HCT116 (cell line): ENCODE data around the gene COL5A1.

Source experiments
- CTCF ChIP-seq, 3 experiments: fragments of 200-600 bp in 1 of 3; sonication (generic) in 1 of 3; IDR thresholded peaks in 2 of 3; conservative IDR thresholded peaks in 1 of 3; 2 replicates each; pipeline ENCODE4 v1.5.1; 2012 to 2017; ENCODE audit warnings: low read depth in 2 of 3, low read length in 2 of 3, antibody characterized with exemption in 1 of 3, borderline replicate concordance in 1 of 3, control low read depth in 1 of 3, mild to moderate bottlenecking in 1 of 3, mixed read lengths in 1 of 3, mixed run types in 1 of 3, moderate library complexity in 1 of 3; ENCODE audit not compliant: insufficient read depth in 1 of 3
- EGR1 ChIP-seq: IDR thresholded peaks from 2 replicates; pipeline ENCODE4 v1.6.1; 2012; ENCODE audit warnings: low read depth
- POLR2A ChIP-seq: IDR thresholded peaks from 2 replicates; pipeline ENCODE4 v1.7.0; 2011; ENCODE audit warnings: borderline replicate concordance; ENCODE audit not compliant: insufficient read depth, insufficient read length; ENCODE audit errors: extremely low read depth
- POLR2AphosphoS5 ChIP-seq: IDR thresholded peaks from 2 replicates; pipeline ENCODE4 v1.6.1; 2011; ENCODE audit warnings: mild to moderate bottlenecking, low read depth, low read length, moderate library complexity
- YY1 ChIP-seq: IDR thresholded peaks from 2 replicates; pipeline ENCODE4 v1.6.1; 2011; ENCODE audit warnings: low read length, low read depth, moderate library complexity, mild to moderate bottlenecking; ENCODE audit not compliant: insufficient replicate concordance; ENCODE audit errors: extremely low read depth
- TF ChIP-seq, protein P1 (sequence below): IDR thresholded peaks from 2 replicates; pipeline ENCODE4 v1.6.1; 2012

DNA sequence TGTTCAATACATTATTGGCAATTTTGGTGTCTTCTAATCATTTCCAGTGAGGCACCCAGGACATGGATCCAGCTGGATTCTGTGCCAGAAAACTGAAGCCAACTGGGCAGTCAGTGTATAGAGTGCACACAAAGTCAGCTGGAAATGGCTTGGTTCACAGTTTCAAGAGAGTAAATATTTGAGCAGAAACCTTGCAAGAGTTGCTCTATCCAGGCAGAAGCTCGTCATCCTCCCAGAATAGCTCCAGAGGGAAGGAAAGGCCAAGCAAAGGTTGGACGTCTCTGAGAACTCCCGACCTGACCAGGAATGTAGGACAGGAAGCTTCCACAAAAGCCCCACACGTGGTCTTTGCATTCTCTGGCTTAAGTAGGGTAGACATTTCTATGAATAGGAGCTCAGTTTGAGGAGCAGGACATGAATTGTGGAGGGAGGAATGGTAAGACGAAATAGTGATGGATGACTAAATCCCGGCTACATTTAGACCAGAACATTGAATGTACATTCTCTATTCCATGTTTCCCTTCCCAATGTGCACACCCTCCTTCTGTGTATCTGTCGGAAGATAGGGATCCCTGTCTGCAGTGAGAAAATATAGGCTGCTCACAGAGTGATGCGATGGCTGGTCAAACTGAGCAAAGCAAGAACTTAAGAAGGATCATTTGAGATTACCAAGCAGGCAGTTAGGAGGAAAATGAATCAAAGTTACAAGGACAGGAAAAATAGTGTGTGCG, 166.3 kb downstream of the COL5A1 start:
- no peak for TF ChIP-seq YY1
- TF ChIP-seq CTCF (IDR thresholded peaks at IDR 0.05 in 2 of 3, conservative IDR thresholded peaks at IDR 0.05 in 1 of 3; ENCODE audit: borderline replicate concordance in 1 of 3, insufficient read depth in 1 of 3, low read depth in 2 of 3, low read length in 2 of 3), result no peak
- TF ChIP-seq POLR2A, result no peak
- no peak for TF ChIP-seq EGR1
- TF ChIP-seq POLR2AphosphoS5, result no peak
- TF ChIP-seq, protein P1, sequence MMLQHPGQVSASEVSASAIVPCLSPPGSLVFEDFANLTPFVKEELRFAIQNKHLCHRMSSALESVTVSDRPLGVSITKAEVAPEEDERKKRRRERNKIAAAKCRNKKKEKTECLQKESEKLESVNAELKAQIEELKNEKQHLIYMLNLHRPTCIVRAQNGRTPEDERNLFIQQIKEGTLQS, result no peak
